Common myeloid progenitor, CD34-positive (primary cell): ENCODE data around the gene DUSP8.
"Not testable (repeated sequence)": the region's sequence is repeated elsewhere in the genome, so short reads cannot be mapped to it uniquely, and the experiment has no call there.

Experiments
- CTCF ChIA-PET: fragments of 350-600 bp; sonication (Branson Sonifier 250); formaldehyde crosslinking; loops from one replicate; lab custom pipeline; 2021; ENCODE audit warnings: antibody characterized with exemption; lab: Charles Lee
- POLR2A ChIA-PET: fragments of 350-600 bp; sonication (Branson Sonifier 250); formaldehyde crosslinking; loops from one replicate; lab custom pipeline; 2021; ENCODE audit warnings: antibody characterized with exemption; lab: Charles Lee
- DNase-seq, 3 donors: peaks; one replicate each; pipeline versions ENCODE4 v3.0.0 to v3.0.0-alpha.2; 2013
- H3K27ac ChIP-seq, 2 experiments: 1 replicate in 1 of 2; 2 replicates in 1 of 2; pipeline ENCODE4 v1.7.0; 2013; ENCODE audit warnings: inconsistent platforms in 2 of 2, low read length in 2 of 2, mild to moderate bottlenecking in 2 of 2, low read depth in 1 of 2, moderate library complexity in 1 of 2; ENCODE audit not compliant: severe bottlenecking in 2 of 2, insufficient read depth in 1 of 2, poor library complexity in 1 of 2
- H3K27me3 ChIP-seq, 5 experiments: replicated peaks in 2 of 5; 1 replicate in 3 of 5; 2 replicates in 2 of 5; pipeline versions ENCODE4 v1.6.1 to v1.7.0; 2013; ENCODE audit warnings: low read length in 4 of 5, mild to moderate bottlenecking in 2 of 5, moderate library complexity in 2 of 5, inconsistent platforms in 1 of 5; ENCODE audit not compliant: insufficient read depth in 5 of 5, control insufficient read depth in 4 of 5
- H3K36me3 ChIP-seq, 4 experiments: 1 replicate in 2 of 4; 2 replicates in 2 of 4; pipeline versions ENCODE4 v1.6.1 to v1.7.0; 2013; ENCODE audit warnings: low read length in 3 of 4, control low read depth in 1 of 4, mild to moderate bottlenecking in 1 of 4; ENCODE audit not compliant: control insufficient read depth in 4 of 4, insufficient read depth in 4 of 4
- H3K4me1 ChIP-seq, 4 experiments: 1 replicate in 3 of 4; 2 replicates in 1 of 4; pipeline versions ENCODE4 v1.6.1 to v1.7.1; 2013; ENCODE audit warnings: low read length in 3 of 4, mild to moderate bottlenecking in 3 of 4, control low read depth in 1 of 4, inconsistent platforms in 1 of 4, moderate library complexity in 1 of 4; ENCODE audit not compliant: control insufficient read depth in 4 of 4, insufficient read depth in 4 of 4; ENCODE audit errors: control extremely low read depth in 1 of 4
- H3K4me3 ChIP-seq, 7 experiments: 1 replicate in 4 of 7; 2 replicates in 3 of 7; pipeline versions ENCODE4 v1.5.1 to v1.7.0; 2013; ENCODE audit warnings: mild to moderate bottlenecking in 7 of 7, low read length in 6 of 7, moderate library complexity in 6 of 7, inconsistent platforms in 2 of 7, low read depth in 2 of 7, control low read depth in 1 of 7; ENCODE audit not compliant: insufficient read depth in 4 of 7, control insufficient read depth in 1 of 7; ENCODE audit errors: extremely low read depth in 1 of 7
- H3K9me3 ChIP-seq, 5 experiments: 1 replicate in 4 of 5; 2 replicates in 1 of 5; pipeline versions ENCODE4 v1.6.1 to v1.7.1; 2013; ENCODE audit warnings: low read length in 4 of 5, mild to moderate bottlenecking in 2 of 5, inconsistent platforms in 1 of 5, low read depth in 1 of 5, moderate library complexity in 1 of 5; ENCODE audit not compliant: control insufficient read depth in 4 of 5, insufficient read depth in 2 of 5; ENCODE audit errors: control extremely low read depth in 1 of 5
- WGBS: methylation state at CpG from one replicate; pipeline ENCODE4 v1.1.5; 2013; ENCODE audit not compliant: insufficient coverage; 5-methylcytosine and 5-hydroxymethylcytosine counted together

DUSP8 gene

DNA sequence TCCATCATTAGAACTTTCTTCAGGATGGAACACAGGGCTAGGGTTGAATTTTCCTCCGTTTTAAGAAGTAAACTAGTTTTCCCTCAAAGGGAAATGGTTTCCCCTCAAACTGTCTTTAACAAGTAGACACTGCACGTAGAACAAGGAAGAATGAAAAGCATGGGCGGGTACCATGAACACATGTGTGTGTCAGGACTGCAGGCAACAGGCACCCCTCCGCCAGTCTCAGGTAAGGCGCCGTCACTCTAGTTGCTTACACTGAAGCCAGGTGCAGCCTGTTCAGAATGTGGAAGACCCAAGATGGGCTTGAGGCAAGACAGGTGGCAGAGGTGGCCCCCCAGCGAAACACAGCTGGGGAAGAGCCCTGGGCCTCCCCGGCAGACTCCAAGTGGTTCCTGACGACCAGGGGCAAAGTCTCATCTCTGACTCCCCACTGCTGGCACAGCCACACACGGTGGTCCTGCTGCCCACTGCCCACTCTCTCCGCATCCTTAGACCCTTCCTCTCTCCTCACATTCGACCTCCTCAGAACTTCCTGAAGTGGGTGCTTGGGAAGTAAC is 60.1 kb downstream of the DUSP8 start:
- POLR2A ChIA-PET, result no interaction called here
- Histone ChIP-seq H3K4me3 (no peak overlapping the region), H3K27me3 (no peaks in the 10 kb centered on the region), H3K4me1 (peaks cover 0 to 28% (median 18%) of the 10 kb centered on the region in 4 experiments), H3K9me3 (no peaks in the 10 kb centered on the region), H3K36me3 (peaks cover 0 to 7% (median 0%) of the 10 kb centered on the region in 4 experiments), H3K27ac (no peak overlapping the region)
- DNase-seq, result no peak
- WGBS, result 87% methylated on average over 11 of the region's 12 CpGs
- CTCF ChIA-PET, result no interaction called here

DNA sequence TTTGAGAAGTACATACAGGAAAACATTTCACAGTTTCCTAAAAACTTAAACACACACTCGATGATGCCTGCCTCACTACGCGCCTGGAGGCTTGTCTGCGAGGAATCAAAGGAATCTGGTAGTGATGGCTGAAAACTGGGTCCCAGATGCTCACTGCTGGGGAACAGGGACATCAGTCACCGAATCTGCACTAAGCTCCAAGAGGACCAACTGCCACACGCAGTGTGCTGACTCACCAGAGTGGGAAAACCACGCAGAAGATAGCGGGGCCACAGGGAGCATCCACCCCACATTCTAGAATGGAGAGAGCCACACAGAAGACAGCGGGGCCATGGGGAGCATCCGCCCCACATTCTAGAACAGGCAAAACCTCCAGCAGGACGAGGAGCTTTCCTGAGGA is 61.1 kb downstream of the DUSP8 start:
- Histone ChIP-seq H3K4me3 (no peak overlapping the region), H3K27me3 (no peaks in the 10 kb centered on the region), H3K9me3 (no peaks in the 10 kb centered on the region), H3K36me3 (peaks cover 0 to 7% (median 0%) of the 10 kb centered on the region in 4 experiments), H3K27ac (no peak overlapping the region), H3K4me1 (peaks cover 0 to 35% (median 25%) of the 10 kb centered on the region in 4 experiments)
- 74% methylated on average over 5 of the region's 11 CpGs for WGBS
- DNase-seq, result no peak
- POLR2A ChIA-PET, result no interaction called here
- CTCF ChIA-PET, result no interaction called here

DNA sequence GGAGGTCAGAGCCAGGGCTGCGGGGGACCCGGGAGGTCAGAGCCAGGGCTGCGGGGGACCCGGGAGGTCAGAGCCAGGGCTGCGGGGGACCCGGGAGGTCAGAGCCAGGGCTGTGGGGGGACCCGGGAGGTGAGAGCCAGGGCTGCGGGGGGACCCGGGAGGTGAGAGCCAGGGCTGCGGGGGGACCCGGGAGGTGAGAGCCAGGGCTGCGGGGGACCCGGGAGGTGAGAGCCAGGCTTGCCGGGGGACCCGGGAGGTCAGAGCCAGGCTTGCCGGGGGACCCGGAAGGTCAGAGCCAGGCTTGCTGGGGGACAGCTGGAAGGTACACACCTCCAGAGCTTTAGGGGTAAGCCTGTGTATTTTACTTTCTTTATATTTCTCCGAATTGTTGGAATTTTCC is 61.7 kb downstream of the DUSP8 start:
- H3K9me3 ChIP-seq, H3K36me3 ChIP-seq, DNase-seq, POLR2A ChIA-PET, H3K4me3 ChIP-seq, CTCF ChIA-PET, H3K27me3 ChIP-seq, H3K27ac ChIP-seq: not testable (repeated sequence)
- H3K4me1 ChIP-seq, result peaks cover 0 to 29% (median 23%) of the 10 kb centered on the region in 4 experiments
- WGBS, result 86% methylated on average over 8 of the region's 18 CpGs

DNA sequence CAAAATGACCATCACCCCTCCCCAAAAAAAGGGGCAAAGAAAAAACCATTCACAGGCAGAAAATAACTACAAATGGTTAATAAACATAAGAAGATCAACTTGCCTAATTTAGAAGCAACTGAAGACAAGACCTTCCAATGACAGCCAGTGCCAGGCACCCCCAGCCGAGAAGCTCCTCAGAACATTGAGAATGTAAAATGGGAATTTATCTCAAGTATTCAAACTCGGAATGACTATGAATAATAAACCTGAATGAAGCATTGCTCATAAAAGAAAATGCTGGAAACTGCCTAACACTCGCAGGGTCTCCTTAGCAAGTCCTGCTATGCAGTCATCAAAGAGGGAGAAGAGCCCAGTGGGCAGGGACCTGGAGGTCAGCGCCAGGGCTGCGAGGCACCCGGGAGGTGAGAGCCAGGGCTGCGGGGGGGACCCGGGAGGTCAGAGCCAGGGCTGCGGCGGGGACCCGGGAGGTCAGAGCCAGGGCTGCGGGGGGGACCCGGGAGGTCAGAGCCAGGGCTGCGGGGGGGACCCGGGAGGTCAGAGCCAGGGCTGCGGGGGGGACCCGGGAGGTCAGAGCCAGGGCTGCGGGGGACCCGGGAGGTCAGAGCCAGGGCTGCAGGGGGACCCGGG is 62.3 kb downstream of the DUSP8 start:
- ChIA-PET POLR2A (no interaction called here), CTCF (no interaction called here)
- Histone ChIP-seq H3K9me3 (no peaks in the 10 kb centered on the region), H3K4me1 (peaks cover 0 to 27% (median 22%) of the 10 kb centered on the region in 4 experiments), H3K27me3 (no peaks in the 10 kb centered on the region), H3K36me3 (peaks cover 0 to 7% (median 0%) of the 10 kb centered on the region in 4 experiments), H3K4me3 (no peak overlapping the region), H3K27ac (no peak overlapping the region)
- no peak for DNase-seq
- WGBS, result 92% methylated on average over 3 of the region's 20 CpGs

DNA sequence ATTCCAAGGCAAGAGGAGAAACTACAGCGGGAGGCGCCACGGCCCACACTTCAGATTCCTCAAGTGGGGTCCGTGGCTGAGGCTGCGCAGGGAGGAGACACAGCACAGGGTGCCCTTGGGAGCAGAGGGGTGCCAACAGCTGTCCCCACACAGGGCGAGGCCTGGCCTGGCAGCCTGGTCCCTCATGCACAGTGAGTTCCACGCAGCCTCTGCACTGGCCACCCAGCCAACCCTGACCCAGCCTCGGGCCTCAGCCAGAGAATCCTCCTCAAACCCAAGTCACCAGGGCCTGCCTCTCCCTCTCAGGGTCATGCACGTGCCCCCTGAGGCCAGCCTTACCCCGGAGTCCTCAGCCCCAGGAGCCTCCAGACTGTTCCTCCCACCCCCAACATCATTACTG is 63.1 kb downstream of the DUSP8 start:
- POLR2A ChIA-PET, result no interaction called here
- Histone ChIP-seq H3K4me1 (peaks cover 0 to 27% (median 22%) of the 10 kb centered on the region in 4 experiments), H3K4me3 (no peak overlapping the region), H3K27me3 (no peaks in the 10 kb centered on the region), H3K36me3 (peaks cover 0 to 5% (median 0%) of the 10 kb centered on the region in 4 experiments), H3K27ac (no peak overlapping the region), H3K9me3 (no peaks in the 10 kb centered on the region)
- 93% methylated on average over 10 of the region's 10 CpGs for WGBS
- CTCF ChIA-PET, result no interaction called here
- no peak for DNase-seq

DNA sequence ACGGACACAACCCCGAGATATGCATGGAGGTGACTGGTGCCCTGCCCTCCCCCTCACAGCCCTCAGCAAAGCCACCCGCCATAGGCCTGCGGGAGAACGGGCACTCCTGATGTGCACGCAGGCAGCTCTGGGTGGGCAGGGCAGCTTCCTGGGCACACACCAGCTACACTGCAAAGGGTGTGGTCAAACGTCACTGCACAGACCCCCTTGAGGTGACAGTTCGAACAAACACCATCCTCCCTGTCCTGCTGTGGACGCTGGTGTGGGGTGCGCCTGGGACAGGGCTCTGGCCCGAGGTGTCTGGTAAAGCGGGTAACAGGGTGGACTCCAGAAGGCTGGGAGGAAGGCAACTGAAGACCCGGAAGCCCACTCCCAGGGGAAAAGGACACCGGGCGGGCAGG is 63.6 kb downstream of the DUSP8 start:
- 93% methylated on average over 12 of the region's 15 CpGs for WGBS
- POLR2A ChIA-PET, result no interaction called here

More for the DNA sequence above, 63.6 kb downstream of the DUSP8 start:
- H3K4me1 ChIP-seq, result peaks cover 0 to 27% (median 22%) of the 10 kb centered on the region in 4 experiments
- H3K27ac ChIP-seq, result no peak overlapping the region
- no peaks in the 10 kb centered on the region for H3K36me3 ChIP-seq
- CTCF ChIA-PET, result interaction anchor here (1.2 kb wide), 1 partner anchor 306 kb away, joined by 3 read pairs; no protein-coding TSS in a partner anchor
- H3K27me3 ChIP-seq, result no peaks in the 10 kb centered on the region
- no peak for DNase-seq
- no peaks in the 10 kb centered on the region for H3K9me3 ChIP-seq
- no peak overlapping the region for H3K4me3 ChIP-seq
